AG20443 (cell line): ENCODE data around the gene GSTM3.
"Not testable (repeated sequence)": the region's sequence is repeated elsewhere in the genome, so short reads cannot be mapped to it uniquely, and the experiment has no call there.

Source experiments
- DNase-seq: peaks from one replicate; pipeline ENCODE4 v3.0.0; 2012; ENCODE audit warnings: low spot score, mixed read lengths

GSTM3 gene

GRCh38 chr1:109775398-109775797, 34.6 kb upstream of the GSTM3 start:
- no peak for DNase-seq

- no peak for DNase-seq
Measured at GRCh38 chr1:109773900-109774485, 33.2 kb upstream of the GSTM3 start.

- DNase-seq: peak; percentile 91
Measured at GRCh38 chr1:109773203-109773899, 32.5 kb upstream of the GSTM3 start.

GRCh38 chr1:109772658-109773202, 31.9 kb upstream of the GSTM3 start:
- DNase-seq: no peak

- no peak for DNase-seq
Measured at GRCh38 chr1:109771712-109772657, 31.1 kb upstream of the GSTM3 start.

GRCh38 chr1:109770331-109771095, 29.7 kb upstream of the GSTM3 start:
- DNase-seq: no peak

- peak; percentile 93 for DNase-seq
Measured at GRCh38 chr1:109769330-109770078, 28.7 kb upstream of the GSTM3 start.

GRCh38 chr1:109768820-109769219, 28.0 kb upstream of the GSTM3 start:
- no peak for DNase-seq

GRCh38 chr1:109768335-109768650, 27.5 kb upstream of the GSTM3 start:
- DNase-seq: no peak

- no peak for DNase-seq
Measured at GRCh38 chr1:109767637-109768334, 26.9 kb upstream of the GSTM3 start.

GRCh38 chr1:109766991-109767636, 26.3 kb upstream of the GSTM3 start:
- not testable (repeated sequence) for DNase-seq

- DNase-seq: no peak
Measured at GRCh38 chr1:109765896-109766615, 25.2 kb upstream of the GSTM3 start.

GRCh38 chr1:109765483-109765815, 24.6 kb upstream of the GSTM3 start:
- DNase-seq: no peak

GRCh38 chr1:109764561-109765482, 24.0 kb upstream of the GSTM3 start:
- no peak for DNase-seq

GRCh38 chr1:109763646-109764415, 23.0 kb upstream of the GSTM3 start, which contains the start of gene EPS8L3:
TSS of gene EPS8L3 (minus strand) at chr1:109763923. CDS start at chr1:109761749, 2,174 bp downstream.
- no peak for DNase-seq

- peak; percentile 61 for DNase-seq
Measured at GRCh38 chr1:109762821-109763645, 22.2 kb upstream of the GSTM3 start.
